ENCODE results near the gene TSKU.

- TF ChIP-seq CTCF (IDR thresholded peaks at IDR 0.05), result no peak
- TF ChIP-seq EZH2 (IDR thresholded peaks at IDR 0.05), result no peak
- no peak for TF ChIP-seq EZH2phosphoT487 (IDR thresholded peaks at IDR 0.05)
These were observed 38.7 kb upstream of the TSKU start for GRCh38 chr11:76744186-76745043.
